HG03103 (cell line): ENCODE measurements around the gene OR4D6.

Experiments used
- ATAC-seq: cut with Tn5 transposase; IDR thresholded peaks from one replicate; pipeline ENCODE4 v1.9.1; 2021; ENCODE audit warnings: low read depth; ENCODE audit not compliant: unreplicated experiment

OR4D6 gene

DNA sequence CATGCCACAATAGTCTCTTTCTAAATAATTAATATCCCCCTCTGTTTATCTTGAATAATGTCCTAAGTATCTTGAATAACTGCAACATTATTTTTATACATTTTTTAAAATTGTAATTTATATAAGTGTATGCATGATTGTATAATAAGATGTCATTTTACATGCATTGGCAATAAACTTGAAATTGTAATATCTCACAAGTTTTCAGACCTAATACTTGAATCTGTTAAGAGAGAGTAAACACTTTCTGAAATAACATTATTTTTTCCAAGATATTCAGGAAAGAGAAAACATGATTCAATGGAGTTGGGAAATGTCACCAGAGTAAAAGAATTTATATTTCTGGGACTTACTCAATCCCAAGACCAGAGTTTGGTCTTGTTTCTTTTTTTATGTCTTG, 46.5 kb downstream of the OR4D6 start, which contains the start of gene OR4D11:
Gene OR4D11 (plus strand): TSS at position 301 of the 400 bp plus-strand sequence. CDS start 0 bp downstream, at position 301.
- no peak for ATAC-seq
